Measurements from ENCODE around the gene FOXM1.

FOXM1 gene

GRCh38 chr12:2857021-2857431 lies 19.9 kb downstream of the FOXM1 start, which contains the start of gene TEX52:
TEX52 (minus strand) TSS chr12:2857039; CDS start chr12:2857026, 13 bp downstream.
- peaks cover 7% of the 10 kb centered on the region for H3F3A ChIP-seq (ENCODE audit: control insufficient read depth, insufficient read depth)
- peaks cover 37% of the 10 kb centered on the region for H3K36me3 ChIP-seq (ENCODE audit: control insufficient read depth, low read length)
- no peaks in the 10 kb centered on the region for H3K27me3 ChIP-seq (ENCODE audit: control insufficient read depth, low read length)
- H4K20me1 ChIP-seq (ENCODE audit: control insufficient read depth, insufficient read depth, low read depth, low read length): peaks cover 6% of the 10 kb centered on the region; the same call in 1 of the 2 replicates
- no peak within 1 kb of the TSS for H3K27ac ChIP-seq (ENCODE audit: low read depth, low read length)
- H3K79me2 ChIP-seq (ENCODE audit: control insufficient read depth, low read length): no peaks in the 10 kb centered on the region
- H3K4me1 ChIP-seq (ENCODE audit: control insufficient read depth, low read length): no peaks in the 10 kb centered on the region
- no peak within 1 kb of the TSS for H3K4me2 ChIP-seq (ENCODE audit: low read length)
- TF ChIP-seq CTCF (IDR thresholded peaks at IDR 0.05; ENCODE audit: low read depth, low read length, poor library complexity, severe bottlenecking) (no peak), EZH2phosphoT487 (IDR thresholded peaks at IDR 0.05; ENCODE audit: borderline replicate concordance, low read length) (no peak)
- H3K4me3 ChIP-seq (ENCODE audit: low read length): no peak within 1 kb of the TSS
- H3K9me2 ChIP-seq (replicated peaks; ENCODE audit: control insufficient read depth, low read length): no peaks in the 10 kb centered on the region
- no peaks in the 10 kb centered on the region for H3K9me3 ChIP-seq (ENCODE audit: control insufficient read depth, insufficient read depth, low read length)

DNA sequence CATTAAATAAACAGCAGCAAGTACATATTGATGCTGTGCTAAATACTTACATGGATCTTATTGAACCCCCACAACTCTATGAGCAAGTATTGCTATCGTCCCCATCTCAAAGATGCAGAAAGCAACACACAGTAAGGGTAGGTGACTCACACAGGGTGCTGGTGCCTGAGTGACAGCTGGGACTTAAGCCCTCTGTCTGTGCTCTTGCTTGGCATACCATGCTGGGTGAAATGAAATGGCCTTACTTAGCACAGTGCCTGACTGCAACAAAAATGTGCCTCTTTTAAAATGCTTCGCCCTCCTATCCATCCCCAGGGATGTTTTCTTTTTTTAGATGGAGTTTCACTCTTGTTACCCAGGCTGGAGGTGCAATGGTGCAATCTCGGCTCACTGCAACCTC lies 20.9 kb downstream of the FOXM1 start:
- Histone ChIP-seq H3K27me3 (ENCODE audit: control insufficient read depth, low read length) (no peaks in the 10 kb centered on the region), H3K27ac (ENCODE audit: low read depth, low read length) (no peak overlapping the region), H3K4me3 (ENCODE audit: low read length) (no peak overlapping the region), H3K4me1 (ENCODE audit: control insufficient read depth, low read length) (no peaks in the 10 kb centered on the region), H3K4me2 (ENCODE audit: low read length) (no peak overlapping the region), H3K9me2 (replicated peaks; ENCODE audit: control insufficient read depth, low read length) (no peaks in the 10 kb centered on the region), H3K9me3 (ENCODE audit: control insufficient read depth, insufficient read depth, low read length) (no peaks in the 10 kb centered on the region), H4K20me1 (ENCODE audit: control insufficient read depth, insufficient read depth, low read depth, low read length) (peaks cover 6% of the 10 kb centered on the region; the same call in 1 of the 2 replicates), H3F3A (ENCODE audit: control insufficient read depth, insufficient read depth) (peaks cover 7% of the 10 kb centered on the region; the same call in 1 of the 2 replicates), H3K36me3 (ENCODE audit: control insufficient read depth, low read length) (peaks cover 30% of the 10 kb centered on the region), H3K79me2 (ENCODE audit: control insufficient read depth, low read length) (no peaks in the 10 kb centered on the region)
- TF ChIP-seq EZH2phosphoT487 (IDR thresholded peaks at IDR 0.05; ENCODE audit: borderline replicate concordance, low read length) (no peak), CTCF (IDR thresholded peaks at IDR 0.05; ENCODE audit: low read depth, low read length, poor library complexity, severe bottlenecking) (no peak)

DNA sequence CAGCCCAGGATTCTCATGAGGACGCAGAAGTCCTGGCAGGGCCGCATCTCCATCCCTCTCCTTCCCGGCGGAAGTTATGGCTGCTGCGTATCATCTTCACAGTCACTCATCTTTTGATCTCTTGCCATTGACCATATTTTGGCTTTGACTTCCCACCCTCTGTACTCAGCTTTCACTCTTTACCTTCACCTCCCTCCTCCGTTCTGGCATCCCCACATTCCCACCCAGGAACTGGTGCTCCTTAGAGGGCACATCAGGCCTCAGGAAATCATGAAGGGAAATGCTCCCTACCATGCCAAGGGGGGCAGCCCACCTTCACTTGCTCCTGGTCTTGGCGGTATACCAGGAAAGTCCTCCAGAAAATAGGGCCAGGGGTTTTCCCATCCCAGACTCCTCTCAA lies 21.4 kb downstream of the FOXM1 start:
- Histone ChIP-seq H3K4me2 (ENCODE audit: low read length) (no peak overlapping the region), H3F3A (ENCODE audit: control insufficient read depth, insufficient read depth) (peaks cover 7% of the 10 kb centered on the region; the same call in 1 of the 2 replicates), H3K27ac (ENCODE audit: low read depth, low read length) (no peak overlapping the region), H3K4me3 (ENCODE audit: low read length) (no peak overlapping the region), H3K36me3 (ENCODE audit: control insufficient read depth, low read length) (peaks cover 30% of the 10 kb centered on the region), H3K4me1 (ENCODE audit: control insufficient read depth, low read length) (no peaks in the 10 kb centered on the region), H4K20me1 (ENCODE audit: control insufficient read depth, insufficient read depth, low read depth, low read length) (peaks cover 6% of the 10 kb centered on the region; the same call in 1 of the 2 replicates), H3K9me2 (replicated peaks; ENCODE audit: control insufficient read depth, low read length) (no peaks in the 10 kb centered on the region), H3K9me3 (ENCODE audit: control insufficient read depth, insufficient read depth, low read length) (no peaks in the 10 kb centered on the region), H3K27me3 (ENCODE audit: control insufficient read depth, low read length) (no peaks in the 10 kb centered on the region), H3K79me2 (ENCODE audit: control insufficient read depth, low read length) (no peaks in the 10 kb centered on the region)
- no peak for TF ChIP-seq EZH2phosphoT487 (IDR thresholded peaks at IDR 0.05; ENCODE audit: borderline replicate concordance, low read length)
- no peak for TF ChIP-seq CTCF (IDR thresholded peaks at IDR 0.05; ENCODE audit: low read depth, low read length, poor library complexity, severe bottlenecking)
